ENCODE results near the gene PRUNE2.

Gene PRUNE2

DNA sequence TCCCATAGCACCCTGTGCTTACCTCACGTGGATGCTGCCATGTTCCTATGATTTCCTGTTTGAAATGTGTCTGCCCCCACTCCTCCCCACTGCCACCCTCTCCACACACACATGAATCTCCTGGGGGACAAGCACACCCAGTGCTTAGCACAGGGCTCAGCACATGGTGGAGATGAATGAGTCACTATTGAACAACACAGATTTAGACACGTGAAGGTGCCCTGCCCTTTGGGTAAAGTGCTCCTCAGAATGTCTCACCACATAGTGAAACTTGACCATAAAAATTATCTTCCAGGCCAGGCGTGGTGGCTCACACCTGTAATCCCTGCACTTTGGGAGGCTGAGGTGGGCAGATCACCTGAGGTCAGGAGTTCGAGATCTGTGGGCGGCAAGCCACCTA lies 240.5 kb downstream of the PRUNE2 start:
- no peak overlapping the region for H3K4me3 ChIP-seq (ENCODE audit: low read depth, low read length)
- TF ChIP-seq, protein P1, sequence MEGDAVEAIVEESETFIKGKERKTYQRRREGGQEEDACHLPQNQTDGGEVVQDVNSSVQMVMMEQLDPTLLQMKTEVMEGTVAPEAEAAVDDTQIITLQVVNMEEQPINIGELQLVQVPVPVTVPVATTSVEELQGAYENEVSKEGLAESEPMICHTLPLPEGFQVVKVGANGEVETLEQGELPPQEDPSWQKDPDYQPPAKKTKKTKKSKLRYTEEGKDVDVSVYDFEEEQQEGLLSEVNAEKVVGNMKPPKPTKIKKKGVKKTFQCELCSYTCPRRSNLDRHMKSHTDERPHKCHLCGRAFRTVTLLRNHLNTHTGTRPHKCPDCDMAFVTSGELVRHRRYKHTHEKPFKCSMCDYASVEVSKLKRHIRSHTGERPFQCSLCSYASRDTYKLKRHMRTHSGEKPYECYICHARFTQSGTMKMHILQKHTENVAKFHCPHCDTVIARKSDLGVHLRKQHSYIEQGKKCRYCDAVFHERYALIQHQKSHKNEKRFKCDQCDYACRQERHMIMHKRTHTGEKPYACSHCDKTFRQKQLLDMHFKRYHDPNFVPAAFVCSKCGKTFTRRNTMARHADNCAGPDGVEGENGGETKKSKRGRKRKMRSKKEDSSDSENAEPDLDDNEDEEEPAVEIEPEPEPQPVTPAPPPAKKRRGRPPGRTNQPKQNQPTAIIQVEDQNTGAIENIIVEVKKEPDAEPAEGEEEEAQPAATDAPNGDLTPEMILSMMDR (IDR thresholded peaks at IDR 0.05; ENCODE audit: borderline replicate concordance, insufficient read depth, low read depth, low read length) = no peak

DNA sequence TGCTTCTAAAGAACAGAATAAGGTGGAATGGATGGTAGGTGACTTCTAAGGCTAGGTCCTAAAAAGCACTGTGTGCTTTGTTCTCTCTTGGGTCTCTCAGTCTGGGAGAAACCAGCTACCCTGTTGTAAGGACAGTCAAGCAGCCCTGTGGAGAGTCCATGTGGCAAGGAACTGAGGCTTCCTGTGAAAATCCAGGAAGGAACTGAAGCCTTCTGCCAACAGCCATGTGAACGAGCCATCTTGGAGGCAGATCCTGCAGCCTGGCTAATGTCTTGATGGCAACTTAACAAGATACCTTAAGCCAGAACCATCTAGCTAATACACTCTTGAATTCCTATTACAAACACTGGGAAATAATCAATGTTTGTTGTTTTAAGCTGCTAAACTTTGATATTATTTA lies 241.8 kb downstream of the PRUNE2 start:
- no peak overlapping the region for H3K4me3 ChIP-seq (ENCODE audit: low read depth, low read length)
- TF ChIP-seq, protein P1 (IDR thresholded peaks at IDR 0.05; ENCODE audit: borderline replicate concordance, insufficient read depth, low read depth, low read length) = no peak

DNA sequence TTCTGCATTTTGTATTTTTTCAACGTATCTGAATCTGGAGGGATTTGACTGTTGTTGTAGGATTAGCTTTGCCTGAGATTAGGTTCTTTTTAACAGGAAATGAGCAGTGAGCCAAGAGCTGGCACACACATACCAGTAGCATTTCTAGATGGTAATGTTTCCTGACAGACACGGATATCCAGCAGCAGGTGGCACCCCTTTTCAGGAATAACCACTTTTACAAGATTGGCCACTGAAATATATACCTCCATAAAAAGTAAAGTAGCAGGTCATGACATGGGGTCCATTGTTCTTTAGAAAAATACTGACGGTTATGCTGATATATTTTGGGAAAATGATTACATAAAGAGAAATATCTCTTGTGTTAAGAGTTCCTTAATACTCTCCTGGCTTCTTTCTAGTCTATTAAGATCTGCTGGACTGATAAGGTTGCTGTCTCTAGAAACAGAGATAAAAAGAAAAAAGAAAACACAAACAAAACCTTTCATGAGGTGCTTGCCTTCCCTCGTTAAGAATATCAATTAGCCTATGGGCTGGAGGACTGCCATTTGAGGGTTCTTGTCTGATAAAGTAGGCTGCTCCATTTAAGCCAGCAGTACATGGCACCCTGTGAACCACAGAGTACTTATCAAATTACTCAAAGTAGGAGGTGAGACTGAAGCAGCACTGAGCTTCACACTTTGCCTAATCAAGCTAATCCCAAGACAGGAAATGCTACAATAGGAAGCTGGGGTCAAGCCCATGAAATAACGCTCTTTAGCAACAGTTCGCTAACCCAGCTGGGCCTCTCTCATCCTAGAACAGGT lies 243.2 kb downstream of the PRUNE2 start:
- H3K4me3 ChIP-seq (ENCODE audit: low read depth, low read length) = no peak overlapping the region
- TF ChIP-seq, protein P1 (IDR thresholded peaks at IDR 0.05; ENCODE audit: borderline replicate concordance, insufficient read depth, low read depth, low read length) = no peak

DNA sequence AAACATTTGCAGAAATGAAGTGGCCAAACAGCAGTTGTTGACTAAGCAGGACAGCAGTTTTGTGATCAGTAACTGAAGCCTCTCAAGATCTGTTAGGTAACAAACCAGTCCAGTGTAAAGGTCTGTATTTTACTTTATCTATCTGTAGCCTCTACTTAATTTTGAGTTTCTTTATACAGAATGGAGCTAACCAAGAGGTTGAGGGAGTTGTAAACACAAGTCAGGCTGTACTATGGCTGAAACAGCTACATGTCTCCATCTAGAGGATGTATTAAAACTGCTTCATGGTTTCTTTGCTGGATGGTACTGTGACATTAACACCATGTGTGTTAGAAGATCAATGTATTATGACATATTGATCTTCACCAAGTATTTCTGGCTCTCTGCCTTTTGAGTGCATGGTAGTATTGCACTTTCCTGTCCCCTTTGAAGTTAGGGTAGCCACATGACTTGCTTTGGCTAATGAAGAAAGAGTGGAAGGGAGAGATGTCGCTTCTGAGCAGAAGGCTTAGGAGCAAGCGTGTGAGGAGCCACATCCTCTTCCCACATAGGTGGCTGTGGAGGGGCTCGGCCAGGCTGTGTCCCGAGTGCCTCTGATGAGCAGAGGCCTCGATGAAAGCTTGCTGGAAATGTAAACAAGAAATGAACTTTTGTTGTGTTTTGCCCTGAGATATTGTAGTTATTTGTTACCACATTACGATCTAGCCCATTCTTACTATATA lies 247.2 kb downstream of the PRUNE2 start:
- no peak overlapping the region for H3K4me3 ChIP-seq (ENCODE audit: low read depth, low read length)
- TF ChIP-seq, protein P1 (IDR thresholded peaks at IDR 0.05; ENCODE audit: borderline replicate concordance, insufficient read depth, low read depth, low read length) = peak; percentile 52

DNA sequence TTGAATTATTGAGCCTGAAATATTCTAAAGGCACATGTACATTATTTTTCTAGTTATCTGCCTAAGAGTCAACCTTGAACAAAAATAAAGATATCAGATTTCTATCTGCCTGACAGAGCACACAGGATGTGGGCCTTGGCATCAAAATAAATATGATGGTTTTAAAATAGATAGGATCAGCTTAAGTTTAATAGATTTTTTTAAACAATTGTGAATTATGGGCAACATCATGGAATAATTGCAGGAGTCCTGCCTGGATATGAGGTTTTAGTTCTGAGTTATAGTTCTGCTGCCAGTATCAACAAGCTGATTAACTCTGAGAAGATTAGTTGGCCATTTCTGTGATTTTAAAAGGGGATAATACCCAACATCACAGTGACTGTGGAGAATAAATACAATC lies 248.6 kb downstream of the PRUNE2 start:
- H3K4me3 ChIP-seq (ENCODE audit: low read depth, low read length) = no peak overlapping the region
- TF ChIP-seq, protein P1 (IDR thresholded peaks at IDR 0.05; ENCODE audit: borderline replicate concordance, insufficient read depth, low read depth, low read length) = no peak

DNA sequence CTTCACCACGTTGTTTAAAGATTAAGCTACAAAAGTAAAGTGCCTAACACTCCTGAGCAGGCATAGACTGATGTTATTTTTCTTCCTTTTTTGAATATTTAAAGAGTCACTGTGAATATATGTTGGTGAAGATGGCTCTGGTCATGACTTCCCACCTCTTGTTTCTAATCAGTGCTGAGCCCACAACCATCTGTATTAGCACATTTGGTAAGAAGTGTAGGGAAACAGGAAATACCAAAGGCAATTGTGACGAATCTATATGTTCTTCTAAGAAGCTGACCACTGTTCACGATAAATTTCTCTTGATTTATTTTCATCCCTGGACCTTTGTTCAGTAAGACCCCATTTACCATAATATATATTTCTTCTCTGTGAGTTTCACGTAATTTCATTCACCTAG lies 249.9 kb downstream of the PRUNE2 start:
- TF ChIP-seq, protein P1 (IDR thresholded peaks at IDR 0.05; ENCODE audit: borderline replicate concordance, insufficient read depth, low read depth, low read length) = no peak
- no peak overlapping the region for H3K4me3 ChIP-seq (ENCODE audit: low read depth, low read length)
